Naive B cell (primary cell): ENCODE data around the gene ANKHD1. TPM values are rescaled to one million over a fixed set of nuclear protein-coding genes. Genes with fewer than 3 reads are reported as not detected.
A peak's percentile ranks its signal among the peaks of the same experiment; 100 is the strongest.
"Not testable (repeated sequence)": the region's sequence is repeated elsewhere in the genome, so short reads cannot be mapped to it uniquely, and the experiment has no call there.

Experiments
- ATAC-seq, 2 donors: fragments of 150-1000 bp; cut with Tn5 transposase; 2 replicates each; pipeline ENCODE4 v1.10.0; 2021; ENCODE audit warnings: low read depth in 2 of 2, mild to moderate bottlenecking in 2 of 2, moderate library complexity in 2 of 2
- DNase-seq: peaks from one replicate; pipeline ENCODE4 v3.0.0; 2022
- H3K27ac Mint-ChIP-seq, 6 donors: one replicate each; pipeline ENCODE4 v1.8.0; 2020 to 2022; ENCODE audit warnings: mild to moderate bottlenecking in 6 of 6, mixed read lengths in 6 of 6, moderate library complexity in 5 of 6, inconsistent platforms in 2 of 6
- H3K27me3 Mint-ChIP-seq, 3 donors: one replicate each; pipeline ENCODE4 v1.8.0; 2021 to 2022; ENCODE audit warnings: mixed read lengths in 3 of 3, mild to moderate bottlenecking in 1 of 3
- H3K36me3 Mint-ChIP-seq, 2 donors: one replicate each; pipeline ENCODE4 v1.8.0; 2020 to 2022; ENCODE audit warnings: mixed read lengths in 2 of 2, inconsistent platforms in 1 of 2, mild to moderate bottlenecking in 1 of 2
- H3K4me1 Mint-ChIP-seq, 3 donors: one replicate each; pipeline ENCODE4 v1.8.0; 2020 to 2022; ENCODE audit warnings: mixed read lengths in 3 of 3, inconsistent platforms in 1 of 3, mild to moderate bottlenecking in 1 of 3, moderate library complexity in 1 of 3
- H3K4me3 Mint-ChIP-seq, 8 donors: one replicate each; pipeline ENCODE4 v1.8.0; 2020 to 2022; ENCODE audit warnings: mild to moderate bottlenecking in 8 of 8, mixed read lengths in 8 of 8, moderate library complexity in 8 of 8, inconsistent platforms in 2 of 8
- H3K9me3 Mint-ChIP-seq, 7 donors: one replicate each; pipeline ENCODE4 v1.8.0; 2020 to 2022; ENCODE audit warnings: mixed read lengths in 7 of 7, mild to moderate bottlenecking in 5 of 7, inconsistent platforms in 2 of 7, moderate library complexity in 1 of 7
- polyA plus RNA-seq, 6 donors: library from polyadenylated mRNA; unstranded; fragments of 300-500 nt; fragmentation: Illumina TruSeq; gene quantifications; one replicate each; pipeline ENCODE4 v1.2.3, GENCODE V29; 2021; ENCODE audit warnings: low read depth in 6 of 6

ANKHD1 gene
- polyA plus RNA-seq, 6 donors from 2014 or later: 53.3 to 88.7 (median 62.5) TPM

- DNase-seq: no peak
- Mint-ChIP-seq H3K4me1 (peaks cover 42 to 66% (median 63%) of the 10 kb centered on the region in 3 donors), H3K9me3 (no peaks in the 10 kb centered on the region), H3K36me3 (peaks cover 0 to 19% of the 10 kb centered on the region in 2 donors), H3K4me3 (peak overlapping the region in 4 of 8 donors; percentile 6 to 39 (median 22)), H3K27me3 (no peaks in the 10 kb centered on the region), H3K27ac (peak overlapping the region in 4 of 6 donors; percentile 20 to 89 (median 76))
- ATAC-seq: no peak
Observed at GRCh38 chr5:140567871-140568270, 166.2 kb downstream of the ANKHD1 start.

DNA sequence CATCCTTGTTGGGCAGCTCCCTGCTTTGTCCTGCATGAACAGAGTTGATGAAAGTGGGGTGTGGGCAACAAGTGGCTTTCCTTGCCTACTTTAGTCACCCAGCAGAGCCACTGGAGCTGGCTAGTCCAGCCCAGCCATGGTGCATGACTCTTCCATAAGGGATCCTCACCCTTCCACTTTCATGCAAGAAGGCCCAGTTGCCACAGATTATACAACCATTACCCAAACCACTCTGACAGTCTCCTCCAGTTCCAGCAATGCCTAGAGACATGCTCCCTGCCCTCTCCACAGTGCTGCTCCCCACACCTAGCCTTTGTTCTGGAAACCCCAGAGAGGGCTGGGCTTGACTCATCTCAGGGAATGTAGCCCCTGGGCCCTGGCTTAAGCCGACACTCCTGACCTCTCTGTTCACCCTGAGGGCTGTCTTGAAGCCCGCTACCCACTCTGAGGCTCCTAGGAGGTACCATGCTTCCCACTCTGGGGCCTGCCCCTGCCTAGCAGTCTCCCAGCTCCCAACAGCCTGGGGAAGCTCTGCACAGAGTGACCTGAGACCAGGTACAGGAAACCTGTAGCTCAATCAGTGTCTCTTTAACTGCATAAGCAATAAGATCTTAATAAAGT, 166.9 kb downstream of the ANKHD1 start:
- Mint-ChIP-seq H3K27ac (peak overlapping the region; percentile 89 to 99 (median 96)), H3K27me3 (no peaks in the 10 kb centered on the region), H3K4me3 (peak overlapping the region in 5 of 8 donors; percentile 38 to 81 (median 56)), H3K4me1 (peaks cover 47 to 59% (median 58%) of the 10 kb centered on the region in 3 donors), H3K9me3 (no peaks in the 10 kb centered on the region), H3K36me3 (peaks cover 5 to 19% of the 10 kb centered on the region in 2 donors)
- DNase-seq (no peak), ATAC-seq (no peak)

GRCh38 chr5:140569197-140569596, 167.6 kb downstream of the ANKHD1 start:
- peak overlapping the region; percentile 89 to 99 (median 96) for H3K27ac Mint-ChIP-seq
- peaks cover 5 to 19% of the 10 kb centered on the region in 2 donors for H3K36me3 Mint-ChIP-seq
- ATAC-seq (no peak), DNase-seq (no peak)
- H3K27me3 Mint-ChIP-seq: no peaks in the 10 kb centered on the region
- peak overlapping the region in 7 of 8 donors; percentile 44 to 83 (median 80) for H3K4me3 Mint-ChIP-seq
- H3K9me3 Mint-ChIP-seq: no peaks in the 10 kb centered on the region
- H3K4me1 Mint-ChIP-seq: peaks cover 47 to 53% (median 52%) of the 10 kb centered on the region in 3 donors

DNA sequence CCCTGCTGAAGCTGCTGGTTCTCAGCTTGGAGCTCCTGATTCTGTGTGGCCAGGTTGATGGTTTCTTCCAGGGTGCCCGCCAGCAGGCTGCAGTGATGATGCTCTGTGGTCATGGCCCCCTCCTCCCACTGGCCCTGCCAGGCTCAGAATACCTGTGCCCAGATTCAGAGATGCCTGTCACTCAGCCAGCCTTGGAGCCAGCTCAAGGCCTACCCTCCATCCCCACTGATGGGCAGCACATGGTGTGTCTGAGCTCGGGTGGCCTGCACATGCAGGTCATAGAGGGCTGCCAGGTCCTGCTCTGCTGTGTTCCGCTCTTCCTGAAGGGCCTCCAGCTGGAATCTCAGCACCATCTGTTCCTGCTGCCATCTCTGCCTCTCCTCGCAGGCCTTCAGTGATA, 168.4 kb downstream of the ANKHD1 start:
- Mint-ChIP-seq H3K36me3 (peaks cover 5 to 19% of the 10 kb centered on the region in 2 donors), H3K4me3 (peak overlapping the region in 2 of 8 donors; percentile 30 to 44), H3K9me3 (no peaks in the 10 kb centered on the region), H3K27ac (peak overlapping the region in 5 of 6 donors; percentile 89 to 97 (median 94)), H3K27me3 (no peaks in the 10 kb centered on the region), H3K4me1 (peaks cover 40 to 45% (median 43%) of the 10 kb centered on the region in 3 donors)
- DNase-seq: no peak
- no peak for ATAC-seq

- Mint-ChIP-seq H3K4me1 (peaks cover 36 to 40% (median 39%) of the 10 kb centered on the region in 3 donors), H3K4me3 (peak overlapping the region in 2 of 8 donors; percentile 30 to 44), H3K27ac (peak overlapping the region in 3 of 6 donors; percentile 89 to 94 (median 90)), H3K9me3 (no peaks in the 10 kb centered on the region), H3K27me3 (no peaks in the 10 kb centered on the region), H3K36me3 (peaks cover 5 to 19% of the 10 kb centered on the region in 2 donors)
- DNase-seq: no peak
- ATAC-seq: no peak
Observed at GRCh38 chr5:140570488-140570887, 168.9 kb downstream of the ANKHD1 start.

DNA sequence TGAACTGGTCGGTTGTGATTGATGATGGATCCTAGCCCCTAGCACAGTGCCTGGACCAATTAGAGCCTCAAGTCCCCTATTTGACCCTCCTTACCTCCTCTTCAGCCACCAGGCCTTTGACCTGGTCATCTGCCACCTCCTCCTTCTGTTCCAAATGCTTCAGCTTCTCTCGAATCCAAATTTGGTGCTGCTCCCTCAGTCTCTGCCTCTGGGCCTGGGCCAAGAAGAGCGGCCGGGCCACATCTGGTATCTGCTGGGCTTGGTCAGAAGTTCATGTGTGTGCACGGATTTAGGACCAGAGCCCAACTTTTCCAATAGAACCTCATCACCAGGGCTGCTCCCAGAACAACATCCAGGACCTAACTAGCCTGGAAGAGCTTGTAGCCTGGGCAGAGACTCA, 169.5 kb downstream of the ANKHD1 start:
- Mint-ChIP-seq H3K27ac (peak overlapping the region in 1 of 6 donors; percentile 89), H3K9me3 (no peaks in the 10 kb centered on the region), H3K4me1 (peaks cover 31 to 39% (median 34%) of the 10 kb centered on the region in 3 donors), H3K36me3 (peaks cover 5 to 19% of the 10 kb centered on the region in 2 donors), H3K27me3 (no peaks in the 10 kb centered on the region), H3K4me3 (no peak overlapping the region)
- DNase-seq: no peak
- no peak for ATAC-seq

- ATAC-seq (no peak), DNase-seq (no peak)
- H3K36me3 Mint-ChIP-seq: peaks cover 0 to 5% of the 10 kb centered on the region in 2 donors
- H3K27me3 Mint-ChIP-seq: no peaks in the 10 kb centered on the region
- no peak overlapping the region for H3K4me3 Mint-ChIP-seq
- H3K4me1 Mint-ChIP-seq: peaks cover 11 to 21% (median 18%) of the 10 kb centered on the region in 3 donors
- H3K27ac Mint-ChIP-seq: peak overlapping the region in 1 of 6 donors; percentile 63
- no peaks in the 10 kb centered on the region for H3K9me3 Mint-ChIP-seq
Observed at GRCh38 chr5:140573683-140574082, 172.1 kb downstream of the ANKHD1 start.

- no peaks in the 10 kb centered on the region for H3K27me3 Mint-ChIP-seq
- H3K4me1 Mint-ChIP-seq: peaks cover 10 to 17% (median 14%) of the 10 kb centered on the region in 3 donors
- peaks cover 0 to 5% of the 10 kb centered on the region in 2 donors for H3K36me3 Mint-ChIP-seq
- H3K9me3 Mint-ChIP-seq: no peaks in the 10 kb centered on the region
- ATAC-seq (no peak), DNase-seq (no peak)
- no peak overlapping the region for H3K4me3 Mint-ChIP-seq
- H3K27ac Mint-ChIP-seq: no peak overlapping the region
Observed at GRCh38 chr5:140574165-140574564, 172.5 kb downstream of the ANKHD1 start.

GRCh38 chr5:140575309-140575708, 173.7 kb downstream of the ANKHD1 start:
- Mint-ChIP-seq H3K36me3 (peaks cover 0 to 5% of the 10 kb centered on the region in 2 donors), H3K9me3 (no peaks in the 10 kb centered on the region), H3K27ac (no peak overlapping the region), H3K27me3 (no peaks in the 10 kb centered on the region), H3K4me1 (peaks cover 2 to 6% (median 5%) of the 10 kb centered on the region in 3 donors), H3K4me3 (no peak overlapping the region)
- DNase-seq: no peak
- no peak for ATAC-seq

- H3K27ac Mint-ChIP-seq: peak overlapping the region in 1 of 6 donors; percentile 24
- peaks cover 0 to 5% of the 10 kb centered on the region in 2 donors for H3K36me3 Mint-ChIP-seq
- peaks cover 0 to 5% (median 0%) of the 10 kb centered on the region in 3 donors for H3K4me1 Mint-ChIP-seq
- H3K27me3 Mint-ChIP-seq: peaks cover 0 to 8% (median 6%) of the 10 kb centered on the region in 3 donors
- ATAC-seq: no peak
- H3K4me3 Mint-ChIP-seq: no peak overlapping the region
- no peaks in the 10 kb centered on the region for H3K9me3 Mint-ChIP-seq
- DNase-seq: no peak
Observed at GRCh38 chr5:140576776-140577201, 175.2 kb downstream of the ANKHD1 start.

DNA sequence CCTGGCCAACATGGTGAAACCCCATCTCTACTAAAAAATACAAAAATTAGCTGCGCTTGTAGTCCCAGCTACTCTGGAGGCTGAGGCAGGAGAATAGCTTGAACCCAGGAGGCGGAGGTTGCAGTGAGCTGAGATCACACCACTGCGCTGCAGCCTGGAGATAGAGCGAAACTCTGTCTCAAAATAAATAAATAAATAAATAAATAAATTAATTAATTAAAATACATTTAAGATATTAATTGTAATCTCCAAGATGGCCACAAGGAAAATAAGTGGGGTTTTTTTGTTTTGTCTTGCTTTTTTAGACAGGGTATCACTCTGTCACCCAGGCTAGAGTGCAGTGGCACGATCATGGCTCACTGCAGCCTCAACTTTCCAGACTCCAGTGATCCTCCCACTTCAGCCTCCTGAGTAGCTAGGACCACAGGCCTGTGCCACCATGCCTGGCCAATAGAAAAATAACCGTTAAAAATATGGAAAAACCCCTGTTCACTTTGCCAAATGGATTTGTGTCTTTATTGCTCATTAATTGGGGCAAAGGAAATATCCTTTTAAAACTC, 177.6 kb downstream of the ANKHD1 start:
- H3K27ac Mint-ChIP-seq, H3K4me3 Mint-ChIP-seq, H3K36me3 Mint-ChIP-seq, DNase-seq, H3K4me1 Mint-ChIP-seq, ATAC-seq: not testable (repeated sequence)
- H3K27me3 Mint-ChIP-seq: peaks cover 0 to 25% (median 17%) of the 10 kb centered on the region in 3 donors
- H3K9me3 Mint-ChIP-seq: peaks cover 0 to 16% (median 4%) of the 10 kb centered on the region in 7 donors

DNA sequence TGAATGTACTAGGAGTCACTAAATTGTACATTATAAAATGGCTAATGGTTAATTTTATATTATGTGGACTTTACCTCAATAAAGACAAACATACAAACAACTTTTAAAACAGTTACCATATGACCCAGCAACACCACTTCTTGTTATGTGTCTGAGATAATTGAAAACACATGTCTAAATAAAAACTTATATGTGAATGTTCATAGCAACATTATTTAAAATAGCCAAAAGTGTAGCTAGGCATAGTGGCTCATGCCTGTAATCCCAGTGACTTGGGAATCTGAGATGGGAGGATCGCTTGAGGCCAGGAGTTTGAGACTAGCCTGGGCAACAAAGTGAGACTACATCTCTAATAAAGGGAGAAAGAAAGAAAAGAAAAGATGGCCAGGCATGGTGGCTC, 185.9 kb downstream of the ANKHD1 start:
- DNase-seq: no peak
- Mint-ChIP-seq H3K9me3 (peaks cover 0 to 16% (median 3%) of the 10 kb centered on the region in 7 donors), H3K27me3 (peaks cover 0 to 17% (median 15%) of the 10 kb centered on the region in 3 donors), H3K27ac (no peak overlapping the region), H3K4me3 (no peak overlapping the region), H3K36me3 (no peaks in the 10 kb centered on the region), H3K4me1 (no peaks in the 10 kb centered on the region)
- ATAC-seq: no peak

GRCh38 chr5:140588311-140589070, 186.9 kb downstream of the ANKHD1 start:
- peaks cover 0 to 12% (median 9%) of the 10 kb centered on the region in 3 donors for H3K27me3 Mint-ChIP-seq
- no peak for ATAC-seq
- H3K9me3 Mint-ChIP-seq: peaks cover 0 to 6% (median under 1%) of the 10 kb centered on the region in 7 donors
- no peaks in the 10 kb centered on the region for H3K4me1 Mint-ChIP-seq
- H3K27ac Mint-ChIP-seq: no peak overlapping the region
- no peak overlapping the region for H3K4me3 Mint-ChIP-seq
- no peak for DNase-seq
- no peaks in the 10 kb centered on the region for H3K36me3 Mint-ChIP-seq
